ENCODE measurements around the gene ARHGAP26.

- TF ChIP-seq MYC (IDR thresholded peaks at IDR 0.05; ENCODE audit: low read depth, low read length) (no peak), CTCF (IDR thresholded peaks at IDR 0.05; ENCODE audit: extremely low read depth in 1 of 2, insufficient read depth in 1 of 2, low read depth in 1 of 2, low read length in 2 of 2) (no peak), POLR2A (IDR thresholded peaks at IDR 0.05; ENCODE audit: low read depth, low read length) (no peak), POLR2AphosphoS5 (IDR thresholded peaks at IDR 0.05; ENCODE audit: insufficient read depth, low read depth, low read length) (no peak), GATA2 (IDR thresholded peaks at IDR 0.05; ENCODE audit: insufficient read depth, insufficient read length, low read depth, low read length) (no peak), MAX (IDR thresholded peaks at IDR 0.05; ENCODE audit: insufficient read depth, insufficient read length) (no peak), JUN (IDR thresholded peaks at IDR 0.05; ENCODE audit: borderline replicate concordance, insufficient read depth, insufficient read length, low read depth) (no peak), EZH2 (IDR thresholded peaks at IDR 0.05; ENCODE audit: borderline replicate concordance, low read depth, low read length, severe bottlenecking) (no peak), FOS (IDR thresholded peaks at IDR 0.05; ENCODE audit: borderline replicate concordance, insufficient read depth, low read length) (no peak)
Observed at GRCh38 chr5:143064676-143065075, 294.5 kb downstream of the ARHGAP26 start.
